DOHH2 (cell line): Measurements from ENCODE around the gene TLR6.

Source experiments
- H3F3A ChIP-seq: fragments of 200-600 bp; sonication (generic), shearing (Covaris generic); 2 replicates; pipeline ENCODE4 v1.6.0; 2016; ENCODE audit warnings: antibody characterized with exemption, mild to moderate bottlenecking; ENCODE audit not compliant: control insufficient read depth, insufficient read depth
- H3K27ac ChIP-seq: fragments of 200-600 bp; sonication (generic); 2 replicates; pipeline ENCODE4 v1.5.1; 2014; ENCODE audit warnings: low read depth, mild to moderate bottlenecking, low read length, moderate library complexity
- H3K27me3 ChIP-seq: fragments of 200-600 bp; sonication (generic); 2 replicates; pipeline ENCODE4 v1.6.1; 2014; ENCODE audit warnings: mild to moderate bottlenecking, low read length, mixed read lengths; ENCODE audit not compliant: control insufficient read depth
- H3K36me3 ChIP-seq: fragments of 200-600 bp; sonication (generic); 2 replicates; pipeline ENCODE4 v1.6.1; 2014; ENCODE audit warnings: mild to moderate bottlenecking, low read length, moderate library complexity, mixed read lengths; ENCODE audit not compliant: control insufficient read depth
- H3K4me1 ChIP-seq: fragments of 200-600 bp; sonication (generic); 2 replicates; pipeline ENCODE4 v1.6.1; 2014; ENCODE audit warnings: mild to moderate bottlenecking, low read length, mixed read lengths; ENCODE audit not compliant: control insufficient read depth
- H3K4me2 ChIP-seq: fragments of 200-600 bp; sonication (generic); 2 replicates; pipeline ENCODE4 v1.6.0; 2014; ENCODE audit warnings: mild to moderate bottlenecking, low read length, moderate library complexity
- H3K4me3 ChIP-seq: fragments of 200-600 bp; sonication (generic); 2 replicates; pipeline ENCODE4 v1.5.1; 2014; ENCODE audit warnings: mild to moderate bottlenecking, low read length, mixed read lengths
- H3K79me2 ChIP-seq: fragments of 200-600 bp; sonication (generic); 2 replicates; pipeline ENCODE4 v1.6.1; 2014; ENCODE audit warnings: mild to moderate bottlenecking, low read length, mixed read lengths; ENCODE audit not compliant: control insufficient read depth
- H3K9me2 ChIP-seq: fragments of 200-600 bp; sonication (generic); replicated peaks from 2 replicates; pipeline ENCODE4 v1.6.1; 2014; ENCODE audit warnings: mild to moderate bottlenecking, low read length, mixed read lengths; ENCODE audit not compliant: control insufficient read depth
- H3K9me3 ChIP-seq: fragments of 200-600 bp; sonication (generic); 2 replicates; pipeline ENCODE4 v1.6.1; 2014; ENCODE audit warnings: antibody characterized with exemption, low read length, mixed read lengths; ENCODE audit not compliant: control insufficient read depth, insufficient read depth
- H4K20me1 ChIP-seq: fragments of 200-600 bp; sonication (generic); 2 replicates; pipeline ENCODE4 v1.6.0; 2014; ENCODE audit warnings: low read depth, mild to moderate bottlenecking, antibody characterized with exemption, low read length, moderate library complexity; ENCODE audit not compliant: control insufficient read depth, insufficient read depth
- CTCF ChIP-seq: fragments of 200-600 bp; sonication (generic); IDR thresholded peaks from one replicate; pipeline ENCODE4 v1.5.1; 2014; ENCODE audit warnings: antibody characterized with exemption, mild to moderate bottlenecking, low read depth, low read length; ENCODE audit not compliant: poor library complexity, severe bottlenecking
- EZH2phosphoT487 ChIP-seq: fragments of 200-600 bp; sonication (generic); IDR thresholded peaks from 2 replicates; pipeline ENCODE4 v1.6.1; 2017; ENCODE audit warnings: borderline replicate concordance, mild to moderate bottlenecking, antibody characterized with exemption, low read length, moderate library complexity, mixed read lengths

TLR6 gene

GRCh38 chr4:38856524-38857337, at the start of gene TLR6:
Gene TLR6, minus strand, starts transcription at chr4:38856817. Its CDS starts 27,344 bp downstream, at chr4:38829473.
- H3K36me3 ChIP-seq = no peaks in the 10 kb centered on the region
- peaks cover 57% of the 10 kb centered on the region for H3K4me1 ChIP-seq
- peak within 1 kb of the TSS; percentile 87 for H3K27ac ChIP-seq
- TF ChIP-seq EZH2phosphoT487 (no peak), CTCF (peak; percentile 84)
- no peaks in the 10 kb centered on the region for H3K9me3 ChIP-seq
- peaks cover 19% of the 10 kb centered on the region for H3F3A ChIP-seq
- peaks cover 36% of the 10 kb centered on the region for H3K79me2 ChIP-seq
- no peaks in the 10 kb centered on the region for H3K27me3 ChIP-seq
- peak within 1 kb of the TSS; percentile 80 for H3K4me2 ChIP-seq
- no peaks in the 10 kb centered on the region for H3K9me2 ChIP-seq
- no peaks in the 10 kb centered on the region for H4K20me1 ChIP-seq
- peak within 1 kb of the TSS; percentile 75 for H3K4me3 ChIP-seq

- Histone ChIP-seq H3F3A (no peaks in the 10 kb centered on the region), H3K4me3 (no peak overlapping the region), H3K9me2 (no peaks in the 10 kb centered on the region), H3K4me2 (no peak overlapping the region), H4K20me1 (no peaks in the 10 kb centered on the region), H3K27ac (no peak overlapping the region), H3K27me3 (no peaks in the 10 kb centered on the region), H3K4me1 (no peaks in the 10 kb centered on the region), H3K9me3 (no peaks in the 10 kb centered on the region), H3K36me3 (no peaks in the 10 kb centered on the region), H3K79me2 (no peaks in the 10 kb centered on the region)
- TF ChIP-seq EZH2phosphoT487 (no peak), CTCF (no peak)
These were observed 49.2 kb upstream of the TLR6 start for GRCh38 chr4:38905652-38906385.

GRCh38 chr4:38904682-38905081, 48.1 kb upstream of the TLR6 start:
- no peak overlapping the region for H3K27ac ChIP-seq
- no peaks in the 10 kb centered on the region for H3K9me2 ChIP-seq
- no peaks in the 10 kb centered on the region for H3K4me1 ChIP-seq
- no peaks in the 10 kb centered on the region for H3K79me2 ChIP-seq
- no peaks in the 10 kb centered on the region for H3K27me3 ChIP-seq
- H3K9me3 ChIP-seq = no peaks in the 10 kb centered on the region
- H3K4me2 ChIP-seq = no peak overlapping the region
- H3K36me3 ChIP-seq = no peaks in the 10 kb centered on the region
- no peaks in the 10 kb centered on the region for H3F3A ChIP-seq
- no peak for TF ChIP-seq CTCF
- TF ChIP-seq EZH2phosphoT487 = no peak
- no peaks in the 10 kb centered on the region for H4K20me1 ChIP-seq
- no peak overlapping the region for H3K4me3 ChIP-seq
